HG02884 (cell line): Measurements from ENCODE around the gene FRAS1.
"Not testable (repeated sequence)": the region's sequence is repeated elsewhere in the genome, so short reads cannot be mapped to it uniquely, and the experiment has no call there.

Experiments used
- ATAC-seq: cut with Tn5 transposase; IDR thresholded peaks from one replicate; pipeline ENCODE4 v1.9.1; 2021; ENCODE audit warnings: mild to moderate bottlenecking, moderate library complexity; ENCODE audit not compliant: unreplicated experiment

FRAS1 gene

GRCh38 chr4:78254893-78255292 is 197.8 kb downstream of the FRAS1 start:
- no peak for ATAC-seq

GRCh38 chr4:78265006-78265405 is 207.9 kb downstream of the FRAS1 start:
- ATAC-seq, result no peak

GRCh38 chr4:78267790-78268189 is 210.7 kb downstream of the FRAS1 start:
- ATAC-seq, result no peak

- no peak for ATAC-seq
Measured at GRCh38 chr4:78268597-78268996, 211.5 kb downstream of the FRAS1 start.

GRCh38 chr4:78275450-78275849 is 218.3 kb downstream of the FRAS1 start:
- ATAC-seq, result not testable (repeated sequence)

- ATAC-seq, result no peak
Measured at GRCh38 chr4:78286281-78286680, 229.2 kb downstream of the FRAS1 start.

- ATAC-seq, result no peak
Measured at GRCh38 chr4:78288327-78288726, 231.2 kb downstream of the FRAS1 start.

- ATAC-seq, result no peak
Measured at GRCh38 chr4:78291277-78291676, 234.2 kb downstream of the FRAS1 start.

GRCh38 chr4:78292341-78292740 is 235.2 kb downstream of the FRAS1 start:
- ATAC-seq, result no peak

- no peak for ATAC-seq
Measured at GRCh38 chr4:78292856-78293255, 235.7 kb downstream of the FRAS1 start.

- no peak for ATAC-seq
Measured at GRCh38 chr4:78293348-78293747, 236.2 kb downstream of the FRAS1 start.

GRCh38 chr4:78293821-78294301 is 236.7 kb downstream of the FRAS1 start:
- no peak for ATAC-seq

GRCh38 chr4:78296261-78296660 is 239.1 kb downstream of the FRAS1 start:
- ATAC-seq, result no peak

GRCh38 chr4:78297116-78297800 is 240.1 kb downstream of the FRAS1 start:
- peak; percentile 67 for ATAC-seq

GRCh38 chr4:78298618-78299017 is 241.5 kb downstream of the FRAS1 start:
- ATAC-seq, result no peak

GRCh38 chr4:78299565-78299972 is 242.4 kb downstream of the FRAS1 start:
- no peak for ATAC-seq

GRCh38 chr4:78307263-78307662 is 250.1 kb downstream of the FRAS1 start:
- not testable (repeated sequence) for ATAC-seq

- no peak for ATAC-seq
Measured at GRCh38 chr4:78308517-78308916, 251.4 kb downstream of the FRAS1 start.

GRCh38 chr4:78309352-78309751 is 252.2 kb downstream of the FRAS1 start:
- ATAC-seq, result no peak

- ATAC-seq, result no peak
Measured at GRCh38 chr4:78310007-78310739, 253.1 kb downstream of the FRAS1 start.

- no peak for ATAC-seq
Measured at GRCh38 chr4:78310740-78311115, 253.6 kb downstream of the FRAS1 start.

- ATAC-seq, result no peak
Measured at GRCh38 chr4:78311306-78311705, 254.2 kb downstream of the FRAS1 start.
